ENCODE measurements around the gene USP33.
A peak's percentile ranks its signal among the peaks of the same experiment; 100 is the strongest.

The USP33 gene

GRCh38 chr1:77783141-77783540 is 23.5 kb upstream of the USP33 start:
- TF ChIP-seq, protein P1, sequence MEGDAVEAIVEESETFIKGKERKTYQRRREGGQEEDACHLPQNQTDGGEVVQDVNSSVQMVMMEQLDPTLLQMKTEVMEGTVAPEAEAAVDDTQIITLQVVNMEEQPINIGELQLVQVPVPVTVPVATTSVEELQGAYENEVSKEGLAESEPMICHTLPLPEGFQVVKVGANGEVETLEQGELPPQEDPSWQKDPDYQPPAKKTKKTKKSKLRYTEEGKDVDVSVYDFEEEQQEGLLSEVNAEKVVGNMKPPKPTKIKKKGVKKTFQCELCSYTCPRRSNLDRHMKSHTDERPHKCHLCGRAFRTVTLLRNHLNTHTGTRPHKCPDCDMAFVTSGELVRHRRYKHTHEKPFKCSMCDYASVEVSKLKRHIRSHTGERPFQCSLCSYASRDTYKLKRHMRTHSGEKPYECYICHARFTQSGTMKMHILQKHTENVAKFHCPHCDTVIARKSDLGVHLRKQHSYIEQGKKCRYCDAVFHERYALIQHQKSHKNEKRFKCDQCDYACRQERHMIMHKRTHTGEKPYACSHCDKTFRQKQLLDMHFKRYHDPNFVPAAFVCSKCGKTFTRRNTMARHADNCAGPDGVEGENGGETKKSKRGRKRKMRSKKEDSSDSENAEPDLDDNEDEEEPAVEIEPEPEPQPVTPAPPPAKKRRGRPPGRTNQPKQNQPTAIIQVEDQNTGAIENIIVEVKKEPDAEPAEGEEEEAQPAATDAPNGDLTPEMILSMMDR (IDR thresholded peaks at IDR 0.05; ENCODE audit: insufficient read depth, low read length, missing control alignments) = no peak
- ChIA-PET CTCF (no interaction called here), POLR2A (interaction anchor here (0.5 kb wide), 1 partner anchor 112 kb away, joined by 3 read pairs; no protein-coding TSS in a partner anchor)
- DNase-seq (ENCODE audit: low read depth, low spot score) = no peak
- no peak overlapping the region for H3K4me3 ChIP-seq (ENCODE audit: low read depth, low read length)

DNA sequence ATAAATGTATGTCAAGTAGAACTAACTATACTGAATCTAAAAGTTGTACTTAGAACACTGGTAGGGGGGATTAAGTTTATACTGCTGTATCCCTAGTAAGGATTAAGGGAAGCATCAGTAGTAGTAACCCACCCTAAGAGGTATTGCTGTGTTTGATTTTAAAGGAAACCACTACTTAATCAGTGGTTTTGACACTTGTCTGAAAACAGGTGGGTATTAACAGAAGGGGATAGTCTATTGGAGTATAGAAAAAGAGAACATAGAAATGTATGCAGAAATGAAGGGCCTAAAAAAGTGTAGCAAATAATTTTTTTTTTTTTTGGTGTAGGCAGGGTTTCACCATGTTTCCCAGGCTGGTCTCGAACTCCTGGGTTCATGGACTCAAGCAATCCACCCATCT is 22.0 kb upstream of the USP33 start:
- ChIA-PET POLR2A (no interaction called here), CTCF (interaction anchor here (1.0 kb wide), 1 partner anchor 16 kb away, joined by 3 read pairs; no protein-coding TSS in a partner anchor)
- TF ChIP-seq, protein P1 (IDR thresholded peaks at IDR 0.05; ENCODE audit: insufficient read depth, low read length, missing control alignments) = no peak
- no peak overlapping the region for H3K4me3 ChIP-seq (ENCODE audit: low read depth, low read length)
- no peak for DNase-seq (ENCODE audit: low read depth, low spot score)

- TF ChIP-seq, protein P1 (IDR thresholded peaks at IDR 0.05; ENCODE audit: insufficient read depth, low read length, missing control alignments) = no peak
- DNase-seq (ENCODE audit: low read depth, low spot score) = peak; percentile 46
- ChIA-PET POLR2A (interaction anchor here (0.8 to 1.6 kb wide), 3 partner anchors 20 to 225 kb away, joined by 3 to 5 read pairs (median 3); partner anchors contain the start of genes DNAJB4, FUBP1 and USP33), CTCF (interaction anchor here (0.8 to 1.5 kb wide), 2 partner anchors 49 to 335 kb away, joined by 3 to 6 read pairs; no protein-coding TSS in a partner anchor)
- peak within 1 kb of the TSS; percentile 89 for H3K4me3 ChIP-seq (ENCODE audit: low read depth, low read length)
Observed at GRCh38 chr1:77779529-77780281, 20.1 kb upstream of the USP33 start, which contains the start of gene MIGA1. MIGA1 (plus strand) TSS chr1:77779649; CDS start chr1:77783253, 3,604 bp downstream.

DNA sequence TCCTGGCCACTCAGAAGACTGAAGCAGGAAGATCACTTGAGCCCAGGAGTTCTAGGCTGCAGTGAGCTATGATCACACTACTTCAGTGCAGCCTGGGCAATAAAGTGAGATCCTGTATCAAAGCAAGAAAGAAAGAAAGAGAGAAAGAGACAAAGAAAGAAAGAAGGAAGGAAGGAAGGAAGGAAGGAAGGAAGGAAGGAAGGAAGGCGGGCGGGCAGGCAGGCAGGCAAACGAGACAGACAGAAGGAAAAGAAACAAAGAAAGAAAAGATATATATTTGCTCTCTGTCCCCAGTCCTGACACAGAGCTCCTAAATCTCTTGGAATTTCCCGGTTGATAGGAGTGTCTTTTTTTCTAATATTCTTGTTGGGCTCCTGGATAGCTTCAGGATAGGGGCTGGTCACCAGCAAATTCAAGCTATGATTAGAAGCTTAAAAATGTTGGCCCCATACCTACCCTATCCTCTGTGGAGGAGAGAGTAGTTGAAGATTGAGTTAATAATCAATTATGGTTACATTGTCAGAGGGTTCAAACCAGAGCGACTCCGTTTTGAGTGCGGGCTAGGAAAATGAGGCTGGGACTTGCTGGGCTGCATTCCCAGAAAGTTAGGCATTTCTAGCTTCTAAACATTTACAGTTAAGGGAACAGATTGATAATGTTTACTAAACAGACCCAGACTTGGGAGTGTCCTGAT is 16.5 kb upstream of the USP33 start:
- H3K4me3 ChIP-seq (ENCODE audit: low read depth, low read length) = no peak overlapping the region
- TF ChIP-seq, protein P1 (IDR thresholded peaks at IDR 0.05; ENCODE audit: insufficient read depth, low read length, missing control alignments) = no peak
- CTCF ChIA-PET = no interaction called here
- no peak for DNase-seq (ENCODE audit: low read depth, low spot score)
- POLR2A ChIA-PET = no interaction called here

DNA sequence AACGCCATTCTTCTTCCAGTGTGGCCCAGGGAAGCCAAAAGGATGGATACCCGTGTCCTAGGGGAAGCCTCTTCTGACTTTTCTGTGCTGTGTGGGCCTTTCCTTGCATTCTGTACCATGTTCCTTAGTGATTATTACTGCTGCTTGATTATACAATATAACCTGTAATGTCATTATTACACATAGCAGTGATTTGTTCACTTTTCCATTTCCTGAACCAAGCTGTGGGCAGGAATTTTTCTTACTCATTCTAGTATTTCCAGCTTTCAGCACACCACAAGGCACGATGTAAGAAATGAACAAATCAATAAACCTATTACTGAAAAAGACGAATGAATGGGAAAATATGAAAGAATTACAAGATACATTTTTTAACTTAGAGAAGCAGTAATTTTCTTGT is 8.4 kb upstream of the USP33 start:
- ChIA-PET CTCF (no interaction called here), POLR2A (no interaction called here)
- TF ChIP-seq, protein P1 (IDR thresholded peaks at IDR 0.05; ENCODE audit: insufficient read depth, low read length, missing control alignments) = no peak
- H3K4me3 ChIP-seq (ENCODE audit: low read depth, low read length) = no peak overlapping the region
- DNase-seq (ENCODE audit: low read depth, low spot score) = no peak

- no peak for DNase-seq (ENCODE audit: low read depth, low spot score)
- ChIA-PET POLR2A (interaction anchor here (0.6 kb wide), 1 partner anchor 294 kb away, joined by 3 read pairs; no protein-coding TSS in a partner anchor), CTCF (interaction anchor here (0.6 to 1.3 kb wide), 2 partner anchors 8 to 352 kb away, joined by 3 read pairs; no protein-coding TSS in a partner anchor)
- TF ChIP-seq, protein P1 (IDR thresholded peaks at IDR 0.05; ENCODE audit: insufficient read depth, low read length, missing control alignments) = no peak
- H3K4me3 ChIP-seq (ENCODE audit: low read depth, low read length) = no peak overlapping the region
Observed at GRCh38 chr1:77762072-77762476, 2.4 kb upstream of the USP33 start.

Data from AG04449 (cell line).